Non-pigmented ciliary epithelial cell (primary cell): ENCODE results near the gene ZDHHC5.
A peak's percentile ranks its signal among the peaks of the same experiment; 100 is the strongest.

ENCODE experiments used
- DNase-seq: peaks from one replicate; pipeline ENCODE4 v3.0.0-alpha.2; 2010; ENCODE audit warnings: low read depth

Gene ZDHHC5, protein sequence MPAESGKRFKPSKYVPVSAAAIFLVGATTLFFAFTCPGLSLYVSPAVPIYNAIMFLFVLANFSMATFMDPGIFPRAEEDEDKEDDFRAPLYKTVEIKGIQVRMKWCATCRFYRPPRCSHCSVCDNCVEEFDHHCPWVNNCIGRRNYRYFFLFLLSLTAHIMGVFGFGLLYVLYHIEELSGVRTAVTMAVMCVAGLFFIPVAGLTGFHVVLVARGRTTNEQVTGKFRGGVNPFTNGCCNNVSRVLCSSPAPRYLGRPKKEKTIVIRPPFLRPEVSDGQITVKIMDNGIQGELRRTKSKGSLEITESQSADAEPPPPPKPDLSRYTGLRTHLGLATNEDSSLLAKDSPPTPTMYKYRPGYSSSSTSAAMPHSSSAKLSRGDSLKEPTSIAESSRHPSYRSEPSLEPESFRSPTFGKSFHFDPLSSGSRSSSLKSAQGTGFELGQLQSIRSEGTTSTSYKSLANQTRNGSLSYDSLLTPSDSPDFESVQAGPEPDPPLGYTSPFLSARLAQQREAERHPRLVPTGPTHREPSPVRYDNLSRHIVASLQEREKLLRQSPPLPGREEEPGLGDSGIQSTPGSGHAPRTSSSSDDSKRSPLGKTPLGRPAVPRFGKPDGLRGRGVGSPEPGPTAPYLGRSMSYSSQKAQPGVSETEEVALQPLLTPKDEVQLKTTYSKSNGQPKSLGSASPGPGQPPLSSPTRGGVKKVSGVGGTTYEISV

GRCh38 chr11:57667736-57668433 is at the start of gene ZDHHC5:
Gene ZDHHC5, plus strand, starts transcription at chr11:57668114. Its CDS starts 4,977 bp downstream, at chr11:57673091.
- peak; percentile 99 for DNase-seq

DNA sequence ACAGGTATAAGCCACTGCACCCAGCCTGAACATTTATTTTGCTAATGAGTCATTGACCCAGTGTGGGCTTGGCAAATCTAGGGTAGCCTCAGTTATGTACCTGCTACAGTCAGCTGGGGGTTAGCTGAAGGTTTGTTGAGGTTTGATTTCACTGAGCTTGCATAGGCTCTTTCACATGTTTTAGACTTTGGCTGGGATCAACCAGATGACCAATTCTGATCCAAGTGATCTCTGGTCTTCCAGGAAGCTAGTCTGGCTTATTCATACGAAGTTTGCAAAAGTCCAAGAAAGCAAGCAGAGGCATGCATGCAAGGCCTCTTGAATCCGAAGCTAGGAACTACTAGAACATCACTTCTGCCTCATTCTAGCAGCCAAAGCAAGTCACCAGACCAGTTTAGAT is 49.5 kb upstream of the ZDHHC5 start:
- DNase-seq = no peak

DNA sequence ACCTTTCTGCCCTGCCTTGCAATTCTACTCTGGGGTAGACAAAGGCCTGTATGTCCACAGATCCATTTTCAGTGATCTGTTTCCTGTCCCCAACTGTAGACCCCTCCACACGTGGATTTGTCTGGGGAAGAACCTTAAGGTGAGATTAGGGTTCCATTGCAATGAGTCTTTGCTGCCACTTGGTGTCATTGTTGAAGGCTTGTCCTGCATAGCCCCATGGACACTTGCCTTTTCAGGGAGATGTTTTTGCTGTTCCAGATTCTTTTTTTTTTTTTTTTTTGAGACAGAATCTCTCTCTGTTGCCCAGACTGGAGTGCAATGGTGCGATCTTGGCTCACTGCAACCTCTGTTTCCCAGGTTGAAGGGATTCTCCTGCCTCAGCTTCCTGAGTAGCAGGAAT is 48.6 kb upstream of the ZDHHC5 start:
- no peak for DNase-seq

GRCh38 chr11:57620467-57620866 is 47.4 kb upstream of the ZDHHC5 start:
- no peak for DNase-seq

DNA sequence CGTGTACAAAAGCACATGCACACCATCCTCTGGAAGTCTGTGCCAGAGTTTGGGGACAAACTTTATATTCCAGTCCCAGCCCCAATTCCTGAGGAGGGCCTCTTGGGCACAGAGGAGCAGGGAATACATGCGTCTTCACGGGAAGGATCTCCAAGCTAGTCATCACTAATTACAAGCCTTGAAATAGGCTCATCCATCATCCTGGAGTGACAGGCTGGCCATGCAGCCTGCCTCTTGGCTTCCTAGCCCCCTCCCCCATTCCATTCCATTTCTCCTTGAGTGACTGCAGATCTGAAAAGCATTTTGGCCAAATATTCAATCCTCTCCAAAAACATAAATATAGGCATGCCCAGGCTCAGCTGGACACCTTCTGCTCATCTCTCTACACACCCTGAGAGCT is 45.7 kb upstream of the ZDHHC5 start:
- no peak for DNase-seq

DNA sequence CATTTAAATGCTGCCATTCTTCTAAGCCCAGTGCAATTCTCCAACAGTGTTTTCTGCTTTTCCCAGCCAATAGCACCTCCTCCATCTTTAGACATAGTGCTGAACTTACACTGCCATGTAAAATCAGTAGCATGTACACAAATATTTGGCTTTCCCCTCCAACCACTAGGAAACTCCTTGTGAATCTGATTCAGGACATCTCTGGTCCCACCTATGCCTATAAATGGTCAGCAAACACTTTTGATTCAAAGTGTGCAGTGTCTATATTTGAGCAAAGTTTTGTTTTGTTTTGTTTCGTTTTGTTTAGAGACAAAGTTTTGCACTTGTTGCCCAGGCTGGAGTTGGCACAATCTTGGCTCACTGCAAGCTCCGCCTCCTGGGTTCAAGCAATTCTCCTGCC is 43.0 kb upstream of the ZDHHC5 start:
- no peak for DNase-seq

DNA sequence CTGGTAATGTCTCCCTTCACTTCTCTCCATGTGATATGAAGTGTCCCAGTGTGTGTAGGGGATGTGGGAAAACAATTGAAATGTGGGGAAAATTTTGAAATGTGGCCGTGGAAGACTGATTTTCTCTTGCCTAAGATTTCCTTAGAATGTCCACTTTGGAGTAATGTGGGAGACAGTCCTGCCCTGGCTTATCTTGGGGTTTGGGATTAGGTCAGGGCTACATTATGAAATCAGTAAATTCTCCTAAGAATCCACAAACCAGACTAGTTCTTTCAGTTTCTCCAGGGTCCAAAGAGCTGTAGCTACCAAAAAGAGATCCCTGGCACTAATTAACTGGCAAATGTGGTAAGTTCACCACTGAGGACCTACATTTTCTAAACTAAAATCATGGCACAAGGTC is 41.0 kb upstream of the ZDHHC5 start:
- DNase-seq = no peak

DNA sequence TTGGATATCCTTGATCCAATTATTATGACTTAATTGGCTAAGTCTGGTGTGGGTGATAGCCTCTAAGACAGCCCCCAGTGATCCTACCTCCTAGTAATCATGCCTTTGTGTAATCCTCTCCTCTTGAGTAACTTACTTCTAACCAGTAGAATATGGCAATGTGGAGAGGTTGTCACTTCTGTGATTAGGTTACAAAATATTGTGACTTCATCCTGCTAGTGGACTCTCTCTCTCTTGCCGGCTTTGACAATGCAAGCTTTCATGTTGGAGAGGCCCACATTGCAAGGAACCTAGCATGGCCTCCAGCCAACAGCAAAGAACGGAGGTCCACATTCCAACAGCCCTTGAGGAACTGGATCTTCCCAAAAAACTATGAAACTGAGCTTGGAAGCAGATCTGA is 37.7 kb upstream of the ZDHHC5 start:
- no peak for DNase-seq

DNA sequence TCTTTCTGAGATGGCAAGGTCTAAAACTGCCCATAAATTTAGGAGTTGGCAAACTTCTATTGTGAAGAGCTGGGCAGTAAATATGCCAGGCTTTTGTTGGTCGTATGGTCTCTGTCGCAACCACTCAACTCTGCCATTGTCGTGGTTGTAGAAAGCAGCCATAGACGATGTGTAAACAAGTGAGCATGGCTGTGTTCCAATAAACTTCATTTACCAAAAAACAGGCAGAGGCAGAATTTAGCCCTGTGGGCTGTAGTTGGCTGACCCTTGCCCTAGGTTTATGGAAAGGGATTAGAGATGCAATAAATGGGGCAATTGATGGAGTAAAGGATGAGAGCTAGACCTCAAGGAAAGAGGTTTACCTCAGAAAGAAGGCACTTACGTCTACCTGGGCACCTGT is 35.8 kb upstream of the ZDHHC5 start:
- no peak for DNase-seq

- no peak for DNase-seq
Measured at GRCh38 chr11:57633394-57634070, 34.4 kb upstream of the ZDHHC5 start.

- DNase-seq = no peak
Measured at GRCh38 chr11:57634311-57634710, 33.6 kb upstream of the ZDHHC5 start.

- no peak for DNase-seq
Measured at GRCh38 chr11:57635246-57635645, 32.7 kb upstream of the ZDHHC5 start.

DNA sequence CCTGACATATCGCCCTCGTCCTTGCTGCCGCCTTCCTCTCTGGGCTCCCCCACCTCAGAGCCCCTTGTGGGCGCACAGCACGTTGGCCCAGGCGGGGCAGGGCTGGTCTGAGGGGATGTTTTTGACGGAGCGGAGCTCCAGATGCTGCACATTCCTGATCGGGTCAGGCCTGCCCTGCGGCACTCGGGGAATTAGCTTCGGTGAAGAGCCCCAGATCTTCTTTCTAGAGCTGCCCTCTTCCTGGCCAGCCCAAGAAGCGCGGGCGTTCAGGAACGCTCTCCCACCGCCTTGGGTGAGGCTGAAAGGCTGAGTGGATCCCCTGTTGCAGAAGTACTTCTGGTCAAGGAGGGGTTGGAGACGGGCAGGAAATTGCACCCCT is 30.3 kb upstream of the ZDHHC5 start:
- no peak for DNase-seq

DNA sequence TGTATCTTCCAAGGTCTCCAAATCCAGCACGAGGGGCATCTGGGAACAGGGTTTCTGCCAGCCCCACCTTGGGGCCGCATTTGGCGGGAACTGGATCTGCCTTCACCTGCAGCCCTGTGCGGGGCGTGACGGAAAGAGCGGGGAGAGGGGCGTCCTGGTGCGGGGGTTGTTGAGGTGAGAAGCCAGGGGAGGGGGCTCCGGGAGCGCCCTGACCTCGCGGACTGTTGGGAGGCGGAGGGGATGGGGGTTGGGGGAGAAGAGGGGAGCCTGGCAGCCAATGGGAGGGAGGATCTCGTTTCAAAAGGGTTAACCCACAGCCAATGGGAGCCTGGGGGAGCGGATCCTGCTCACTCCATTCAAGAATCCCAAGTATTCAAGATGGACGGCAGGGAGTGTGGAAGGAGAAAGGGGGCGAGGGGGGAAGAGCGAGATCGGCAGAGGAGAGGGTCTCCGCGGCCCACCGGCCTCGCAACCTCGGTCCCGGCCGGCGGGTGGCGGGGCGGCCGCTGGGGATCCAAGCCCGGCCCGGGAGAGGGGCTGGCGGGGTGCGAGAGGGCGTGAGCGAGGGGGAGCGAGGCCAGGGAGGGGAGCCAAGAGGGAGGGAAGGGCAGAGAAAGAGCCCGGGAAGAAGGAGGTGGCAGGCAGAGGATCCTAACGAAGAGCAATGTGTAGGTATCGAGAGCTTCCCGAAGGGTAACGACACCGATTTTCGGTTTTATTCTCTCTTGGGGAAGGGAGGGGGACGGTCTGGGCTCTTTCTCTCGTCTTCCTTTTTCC is 29.7 kb upstream of the ZDHHC5 start:
- DNase-seq = peak; percentile 41

DNA sequence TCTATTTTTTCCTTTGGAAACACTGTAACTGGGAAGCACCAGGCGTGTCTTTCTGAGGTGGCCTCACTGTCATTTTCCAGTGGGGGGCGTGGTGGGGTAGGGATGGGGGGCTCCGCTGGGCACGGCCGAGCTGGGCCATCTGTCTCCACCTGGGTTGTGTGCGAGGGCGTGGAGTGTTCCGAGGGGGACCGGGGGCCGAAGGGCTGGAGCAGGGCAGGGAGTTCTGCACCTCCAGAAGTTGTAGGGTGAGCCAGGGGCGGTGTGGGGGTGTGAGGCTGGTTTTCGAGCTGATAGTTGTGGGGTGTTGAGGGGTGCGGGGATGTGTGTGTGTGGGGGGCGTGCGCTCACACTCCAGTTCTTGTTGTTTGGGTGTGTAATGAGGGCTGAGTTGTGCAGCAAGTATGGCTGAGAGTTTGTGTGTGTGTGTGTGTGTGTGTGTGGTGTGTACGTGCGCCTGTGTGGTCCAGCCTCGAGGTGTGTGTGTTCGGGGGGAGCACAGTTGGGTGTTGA is 29.0 kb upstream of the ZDHHC5 start:
- no peak for DNase-seq

GRCh38 chr11:57639321-57640067 is 28.4 kb upstream of the ZDHHC5 start:
- no peak for DNase-seq

DNA sequence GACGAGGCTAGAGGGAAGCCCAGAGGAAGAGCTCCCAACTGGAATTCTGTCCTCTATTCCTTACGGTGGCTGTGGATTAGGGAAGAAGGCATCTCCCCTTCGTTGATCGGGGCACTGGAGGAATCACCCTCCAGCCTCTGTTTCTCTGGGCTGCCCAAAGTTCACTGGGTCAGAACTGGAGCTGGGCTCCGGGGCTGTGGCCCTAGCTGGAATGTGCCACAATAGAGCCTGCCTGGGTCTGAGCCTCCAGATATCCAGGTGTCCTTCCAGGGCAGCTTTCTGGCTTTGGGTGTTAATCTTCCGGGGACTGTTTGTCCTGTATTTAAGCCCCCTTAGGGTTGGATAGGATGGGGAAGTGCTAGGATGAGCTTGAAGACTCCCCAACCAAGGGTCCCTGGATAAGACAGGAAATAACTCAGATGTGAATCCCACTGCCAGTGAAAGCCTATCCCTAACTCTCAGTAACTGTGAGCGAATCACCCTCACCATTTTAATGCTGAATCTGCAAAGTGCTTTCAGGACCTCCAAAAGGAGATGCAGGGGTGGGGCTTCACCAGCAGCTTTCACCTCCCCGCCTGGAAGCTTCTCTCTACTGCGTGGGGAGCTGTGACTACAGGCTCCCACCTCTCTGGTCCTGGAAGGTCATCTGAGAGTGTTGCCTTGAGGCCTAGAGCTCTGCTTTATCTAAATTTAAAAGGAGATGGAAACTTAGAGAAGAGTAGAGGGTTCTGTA is 27.7 kb upstream of the ZDHHC5 start:
- DNase-seq = no peak

DNA sequence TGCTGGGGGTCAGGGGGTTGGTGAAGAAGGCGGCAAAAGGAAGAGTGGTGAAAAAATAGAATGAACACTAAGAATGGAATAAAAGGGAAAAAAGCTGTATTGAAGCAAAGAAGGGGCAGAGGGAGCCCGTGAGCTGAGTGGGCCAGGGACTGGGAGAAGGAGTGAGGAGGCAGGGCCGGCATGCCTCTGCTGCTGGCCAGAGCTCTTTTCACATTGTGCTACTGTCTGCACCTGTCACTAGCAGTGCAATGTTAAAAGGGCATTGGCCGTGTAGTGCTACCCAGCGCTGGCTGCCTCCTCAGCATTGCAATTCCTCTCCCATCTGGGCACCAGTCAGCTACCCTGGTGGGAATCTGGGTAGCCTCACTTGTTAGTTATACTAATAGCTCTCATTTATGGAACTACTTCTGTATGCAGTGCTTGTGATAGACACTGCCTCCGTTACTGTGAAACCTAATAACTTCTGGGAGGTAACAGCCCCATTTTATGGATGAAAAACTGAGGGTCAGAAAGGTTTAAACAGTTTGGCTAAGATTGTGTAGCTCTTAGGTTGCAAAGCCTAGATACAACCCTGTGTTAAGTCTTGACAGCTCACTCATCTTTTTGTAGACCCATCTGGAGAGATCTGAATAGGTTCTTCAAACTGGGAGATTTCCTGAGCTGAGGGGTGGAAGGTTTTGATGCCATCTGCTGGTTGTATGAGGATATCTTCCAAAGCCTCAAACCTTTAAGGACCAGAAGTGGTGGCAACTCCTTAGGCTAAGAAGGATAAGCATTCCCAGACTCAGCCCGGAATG is 26.7 kb upstream of the ZDHHC5 start:
- no peak for DNase-seq

- DNase-seq = no peak
Measured at GRCh38 chr11:57643802-57644201, 24.1 kb upstream of the ZDHHC5 start.
